Measurements from ENCODE around the gene GMEB2.
A peak's percentile ranks its signal among the peaks of the same experiment; 100 is the strongest.
"Not testable (repeated sequence)": the region's sequence is repeated elsewhere in the genome, so short reads cannot be mapped to it uniquely, and the experiment has no call there.

GMEB2 gene

GRCh38 chr20:63560333-63560805 is 66.5 kb downstream of the GMEB2 start:
- no peak for DNase-seq (ENCODE audit: low read depth in 2 of 2)

GRCh38 chr20:63559485-63560332 is 67.2 kb downstream of the GMEB2 start:
- not testable (repeated sequence) for DNase-seq (ENCODE audit: low read depth in 2 of 2)

GRCh38 chr20:63558804-63559484 is 68.0 kb downstream of the GMEB2 start:
- DNase-seq (ENCODE audit: low read depth in 2 of 2), result no peak

GRCh38 chr20:63557481-63557891 is 69.4 kb downstream of the GMEB2 start:
- DNase-seq (ENCODE audit: low read depth in 2 of 2), result no peak

- no peak for DNase-seq (ENCODE audit: low read depth in 2 of 2)
These were observed 69.9 kb downstream of the GMEB2 start for GRCh38 chr20:63556873-63557478.

GRCh38 chr20:63555661-63556381 is 71.1 kb downstream of the GMEB2 start:
- DNase-seq (ENCODE audit: low read depth in 2 of 2), result no peak

- DNase-seq (ENCODE audit: low read depth in 2 of 2), result no peak
These were observed 72.3 kb downstream of the GMEB2 start for GRCh38 chr20:63554361-63555278.

GRCh38 chr20:63553933-63554290 is 73.0 kb downstream of the GMEB2 start, which contains the start of gene FNDC11:
TSS of gene FNDC11 (plus strand) at chr20:63554159. CDS start at chr20:63555664, 1,505 bp downstream.
- DNase-seq (ENCODE audit: low read depth in 2 of 2), result peak in 1 of 2 donors; percentile 7

- peak; percentile 74 to 85 for DNase-seq (ENCODE audit: low read depth in 2 of 2)
These were observed 73.5 kb downstream of the GMEB2 start for GRCh38 chr20:63553251-63553932.

GRCh38 chr20:63552481-63553249 is 74.2 kb downstream of the GMEB2 start:
- DNase-seq (ENCODE audit: low read depth in 2 of 2), result no peak

GRCh38 chr20:63551068-63551467 is 75.8 kb downstream of the GMEB2 start:
- DNase-seq (ENCODE audit: low read depth in 2 of 2), result no peak

GRCh38 chr20:63549679-63550282 is 77.1 kb downstream of the GMEB2 start:
- no peak for DNase-seq (ENCODE audit: low read depth in 2 of 2)

GRCh38 chr20:63549019-63549418 is 77.9 kb downstream of the GMEB2 start:
- DNase-seq (ENCODE audit: low read depth in 2 of 2), result no peak

GRCh38 chr20:63548542-63548941 is 78.4 kb downstream of the GMEB2 start:
- no peak for DNase-seq (ENCODE audit: low read depth in 2 of 2)

GRCh38 chr20:63547725-63548480 is 79.0 kb downstream of the GMEB2 start, which contains the start of gene SRMS:
TSS of gene SRMS (minus strand) at chr20:63547749. CDS start at chr20:63547463, 286 bp downstream.
- DNase-seq (ENCODE audit: low read depth in 2 of 2), result no peak

GRCh38 chr20:63546956-63547724 is 79.8 kb downstream of the GMEB2 start:
- no peak for DNase-seq (ENCODE audit: low read depth in 2 of 2)

GRCh38 chr20:63546256-63546955 is 80.5 kb downstream of the GMEB2 start:
- no peak for DNase-seq (ENCODE audit: low read depth in 2 of 2)
